ENCODE data around the gene CCDC167. TPM values are rescaled to one million over a fixed set of nuclear protein-coding genes. Genes with fewer than 3 reads are reported as not detected.

CCDC167 gene
- total RNA-seq, 1 experiment from 2014 or later: 27.8 TPM

DNA sequence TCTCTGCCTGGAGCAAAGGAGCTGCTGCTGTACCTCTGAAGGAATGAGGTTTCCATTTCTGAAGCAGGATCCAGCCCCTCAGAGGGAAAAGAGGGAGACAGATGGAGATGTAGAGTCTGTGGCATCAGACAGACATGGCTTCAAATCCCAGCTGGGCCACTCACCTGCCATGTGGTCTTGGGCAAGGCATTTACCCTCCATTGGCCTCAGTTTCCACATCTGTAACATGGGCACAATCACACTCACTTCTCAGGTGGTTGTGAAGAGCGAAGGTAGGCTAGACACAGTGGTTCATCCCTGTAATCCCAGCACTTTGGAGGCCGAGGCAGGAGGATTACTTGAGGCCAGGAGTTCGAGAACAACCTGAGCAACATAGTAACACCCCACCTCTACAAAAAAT is 32.4 kb upstream of the CCDC167 start:
- BruUV-seq (replicated peaks): no TSS peak

More for the DNA sequence above, 32.4 kb upstream of the CCDC167 start:
- Histone ChIP-seq H3K9me2 (ENCODE audit: insufficient read depth) (no peaks in the 10 kb centered on the region), H4K20me1 (ENCODE audit: insufficient read depth) (no peaks in the 10 kb centered on the region), H3K27ac (ENCODE audit: low read depth, low read length) (no peak overlapping the region), H3K79me2 (ENCODE audit: insufficient read depth, low read length) (no peaks in the 10 kb centered on the region), H3K4me2 (ENCODE audit: low read length) (no peak overlapping the region), H3K27me3 (ENCODE audit: insufficient read depth, low read length) (peaks cover 31% of the 10 kb centered on the region; the same call in 1 of the 2 replicates), H3K4me3 (replicated peaks in 1 of 2; ENCODE audit: low read depth in 1 of 2, low read length in 2 of 2) (no peak overlapping the region), H3K9ac (ENCODE audit: low read length) (no peak overlapping the region), H3K9me3 (ENCODE audit: control insufficient read depth in 1 of 2, insufficient read depth in 1 of 2, low read depth in 1 of 2, low read length in 2 of 2) (no peaks in the 10 kb centered on the region), H2AFZ (ENCODE audit: low read depth, low read length, poor library complexity, severe bottlenecking) (no peak overlapping the region), H3K36me3 (ENCODE audit: control insufficient read depth in 1 of 2, insufficient read depth in 2 of 2, low read length in 2 of 2) (no peaks in the 10 kb centered on the region), H3K4me1 (ENCODE audit: control insufficient read depth in 1 of 2, insufficient read depth in 2 of 2, low read length in 2 of 2) (no peaks in the 10 kb centered on the region)
- ChIA-PET CTCF (no interaction called here), RAD21 (ENCODE audit: low non-redundant PET in 1 of 2, low total read pairs in 2 of 2, uncharacterized antibody in 2 of 2, unreplicated experiment in 2 of 2) (no interaction called here), POLR2A (no interaction called here)
- intact Hi-C loops (cut with micrococcal nuclease): loop anchor here (10.0 kb wide), 2 partner anchors 483 to 963 kb away; no protein-coding TSS in a partner anchor
- no peak for TF ChIP-seq JUND (IDR thresholded peaks at IDR 0.05)
- TF ChIP-seq FOSL1 (IDR thresholded peaks at IDR 0.05; ENCODE audit: low read depth): no peak
- no peak for TF ChIP-seq ZFX (IDR thresholded peaks at IDR 0.05)
- TF ChIP-seq CBX3 (IDR thresholded peaks at IDR 0.05; ENCODE audit: low read depth): no peak
- no peak for TF ChIP-seq TCF7L2 (IDR thresholded peaks at IDR 0.05; ENCODE audit: borderline replicate concordance, extremely low read depth, insufficient read depth, insufficient read length)
- no peak for TF ChIP-seq POLR2AphosphoS5 (IDR thresholded peaks at IDR 0.05; ENCODE audit: low read depth, low read length)
- TF ChIP-seq, protein P1, sequence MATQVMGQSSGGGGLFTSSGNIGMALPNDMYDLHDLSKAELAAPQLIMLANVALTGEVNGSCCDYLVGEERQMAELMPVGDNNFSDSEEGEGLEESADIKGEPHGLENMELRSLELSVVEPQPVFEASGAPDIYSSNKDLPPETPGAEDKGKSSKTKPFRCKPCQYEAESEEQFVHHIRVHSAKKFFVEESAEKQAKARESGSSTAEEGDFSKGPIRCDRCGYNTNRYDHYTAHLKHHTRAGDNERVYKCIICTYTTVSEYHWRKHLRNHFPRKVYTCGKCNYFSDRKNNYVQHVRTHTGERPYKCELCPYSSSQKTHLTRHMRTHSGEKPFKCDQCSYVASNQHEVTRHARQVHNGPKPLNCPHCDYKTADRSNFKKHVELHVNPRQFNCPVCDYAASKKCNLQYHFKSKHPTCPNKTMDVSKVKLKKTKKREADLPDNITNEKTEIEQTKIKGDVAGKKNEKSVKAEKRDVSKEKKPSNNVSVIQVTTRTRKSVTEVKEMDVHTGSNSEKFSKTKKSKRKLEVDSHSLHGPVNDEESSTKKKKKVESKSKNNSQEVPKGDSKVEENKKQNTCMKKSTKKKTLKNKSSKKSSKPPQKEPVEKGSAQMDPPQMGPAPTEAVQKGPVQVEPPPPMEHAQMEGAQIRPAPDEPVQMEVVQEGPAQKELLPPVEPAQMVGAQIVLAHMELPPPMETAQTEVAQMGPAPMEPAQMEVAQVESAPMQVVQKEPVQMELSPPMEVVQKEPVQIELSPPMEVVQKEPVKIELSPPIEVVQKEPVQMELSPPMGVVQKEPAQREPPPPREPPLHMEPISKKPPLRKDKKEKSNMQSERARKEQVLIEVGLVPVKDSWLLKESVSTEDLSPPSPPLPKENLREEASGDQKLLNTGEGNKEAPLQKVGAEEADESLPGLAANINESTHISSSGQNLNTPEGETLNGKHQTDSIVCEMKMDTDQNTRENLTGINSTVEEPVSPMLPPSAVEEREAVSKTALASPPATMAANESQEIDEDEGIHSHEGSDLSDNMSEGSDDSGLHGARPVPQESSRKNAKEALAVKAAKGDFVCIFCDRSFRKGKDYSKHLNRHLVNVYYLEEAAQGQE (IDR thresholded peaks at IDR 0.05; ENCODE audit: low read depth): no peak
- TF ChIP-seq, protein P2, sequence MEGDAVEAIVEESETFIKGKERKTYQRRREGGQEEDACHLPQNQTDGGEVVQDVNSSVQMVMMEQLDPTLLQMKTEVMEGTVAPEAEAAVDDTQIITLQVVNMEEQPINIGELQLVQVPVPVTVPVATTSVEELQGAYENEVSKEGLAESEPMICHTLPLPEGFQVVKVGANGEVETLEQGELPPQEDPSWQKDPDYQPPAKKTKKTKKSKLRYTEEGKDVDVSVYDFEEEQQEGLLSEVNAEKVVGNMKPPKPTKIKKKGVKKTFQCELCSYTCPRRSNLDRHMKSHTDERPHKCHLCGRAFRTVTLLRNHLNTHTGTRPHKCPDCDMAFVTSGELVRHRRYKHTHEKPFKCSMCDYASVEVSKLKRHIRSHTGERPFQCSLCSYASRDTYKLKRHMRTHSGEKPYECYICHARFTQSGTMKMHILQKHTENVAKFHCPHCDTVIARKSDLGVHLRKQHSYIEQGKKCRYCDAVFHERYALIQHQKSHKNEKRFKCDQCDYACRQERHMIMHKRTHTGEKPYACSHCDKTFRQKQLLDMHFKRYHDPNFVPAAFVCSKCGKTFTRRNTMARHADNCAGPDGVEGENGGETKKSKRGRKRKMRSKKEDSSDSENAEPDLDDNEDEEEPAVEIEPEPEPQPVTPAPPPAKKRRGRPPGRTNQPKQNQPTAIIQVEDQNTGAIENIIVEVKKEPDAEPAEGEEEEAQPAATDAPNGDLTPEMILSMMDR (IDR thresholded peaks at IDR 0.05 in 2 of 3, conservative IDR thresholded peaks at IDR 0.05 in 1 of 3; ENCODE audit: borderline replicate concordance in 1 of 3, insufficient read depth in 1 of 3, low read depth in 2 of 3, low read length in 2 of 3): no peak
- ATAC-seq (no peak), DNase-seq (ENCODE audit: low read depth, low spot score) (no peak)
